HG03175 (cell line): ENCODE results near the gene INTS6.
A peak's percentile ranks its signal among the peaks of the same experiment; 100 is the strongest.

Source experiments
- ATAC-seq: cut with Tn5 transposase; IDR thresholded peaks from one replicate; pipeline ENCODE4 v1.9.1; 2021; ENCODE audit warnings: mild to moderate bottlenecking, moderate library complexity; ENCODE audit not compliant: unreplicated experiment

INTS6 gene

DNA sequence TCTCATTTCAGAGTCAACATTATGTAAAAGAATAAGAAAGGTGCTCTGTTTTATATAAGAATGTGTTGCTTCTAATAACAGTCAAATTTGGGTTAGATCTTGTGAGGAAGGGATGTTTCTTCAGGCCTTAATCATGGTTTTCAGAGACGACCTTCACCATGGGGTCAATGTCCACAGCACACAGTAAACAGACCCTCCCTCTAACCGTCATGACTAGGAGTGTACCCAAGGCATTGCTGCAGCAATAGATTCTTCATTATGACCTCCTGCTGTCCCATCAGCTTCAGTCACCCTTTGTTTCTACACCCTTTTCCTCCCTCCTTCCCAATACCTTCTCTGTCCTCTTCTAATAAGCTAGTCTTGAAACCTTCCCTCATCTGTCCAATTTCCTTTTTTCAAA lies 97.6 kb downstream of the INTS6 start:
- no peak for ATAC-seq

DNA sequence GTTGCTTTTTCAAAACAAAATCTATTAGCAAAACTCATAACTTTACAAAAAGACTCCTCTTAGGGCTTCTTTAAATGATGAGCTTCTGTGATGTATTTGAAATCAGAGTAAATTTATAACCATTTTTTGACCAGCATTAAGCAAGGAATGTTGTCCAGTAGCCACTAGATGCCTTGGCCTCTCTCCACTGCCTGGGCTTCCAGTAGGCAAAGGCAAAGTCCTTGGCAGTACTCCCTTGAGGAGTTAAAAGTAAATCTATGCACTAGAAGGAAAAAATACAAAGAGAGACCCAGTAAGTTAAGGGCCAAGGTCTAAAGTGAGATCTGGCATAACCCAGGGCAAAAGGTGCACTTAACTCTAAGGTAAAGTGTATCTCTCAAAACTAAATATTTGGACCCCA lies 103.8 kb downstream of the INTS6 start:
- ATAC-seq = no peak

DNA sequence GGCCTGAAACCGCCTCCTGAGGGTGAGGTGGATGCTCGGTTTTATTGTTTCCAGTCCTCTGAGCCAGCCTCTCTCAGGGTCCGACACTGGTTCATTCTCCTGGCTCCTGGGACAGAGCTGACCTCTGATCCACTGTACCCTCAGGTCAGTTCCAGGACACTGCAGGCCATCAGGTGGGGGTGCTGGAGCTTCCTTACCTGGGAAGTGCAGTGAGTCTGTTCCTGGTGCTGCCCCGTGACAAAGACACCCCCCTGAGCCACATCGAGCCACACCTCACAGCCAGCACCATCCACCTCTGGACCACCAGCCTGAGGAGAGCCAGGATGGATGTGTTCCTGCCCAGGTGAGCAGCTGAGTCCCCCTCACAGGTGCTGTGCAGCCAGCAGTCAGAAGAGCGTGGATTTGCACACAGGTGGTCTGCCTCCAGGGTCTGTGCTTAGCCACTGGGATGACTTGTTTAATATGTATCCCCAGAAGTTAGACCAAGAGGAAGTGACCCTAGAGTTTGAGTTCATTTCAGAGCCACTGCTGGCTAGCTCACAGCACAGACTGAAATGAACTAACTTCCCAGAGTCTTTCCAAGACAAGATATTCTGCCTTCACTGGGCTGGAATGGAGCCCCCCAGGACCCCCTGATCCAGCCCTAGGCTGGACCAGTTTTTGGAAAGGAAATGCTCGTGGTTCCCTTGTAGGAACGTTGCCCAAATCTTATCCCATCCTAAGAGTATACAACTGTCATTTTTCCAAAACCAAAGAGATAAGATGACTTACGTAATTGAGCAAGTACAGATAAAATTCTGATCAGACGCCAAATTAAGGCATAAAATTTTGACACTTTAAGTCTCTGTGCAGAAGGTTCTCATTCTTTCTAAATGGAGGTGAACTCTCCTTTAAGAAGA lies 104.5 kb downstream of the INTS6 start:
- ATAC-seq = no peak

DNA sequence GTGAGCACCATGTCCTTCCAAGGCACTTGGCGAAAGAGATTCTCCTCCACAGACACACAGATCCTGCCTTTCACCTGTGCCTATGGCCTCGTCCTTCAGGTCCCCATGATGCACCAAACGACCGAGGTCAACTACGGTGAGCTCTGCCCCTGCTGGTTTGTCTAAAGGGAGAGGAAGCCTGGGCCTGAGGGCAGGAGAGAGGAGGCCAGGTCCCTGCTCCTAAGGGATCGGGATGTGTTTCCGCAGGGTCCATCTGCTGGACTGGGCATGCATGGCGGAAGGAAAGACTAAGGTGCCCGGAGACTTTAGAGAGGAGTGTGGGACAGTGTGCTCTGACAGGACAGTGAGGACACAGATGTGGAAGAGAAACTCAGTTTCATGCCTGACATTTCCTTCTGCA lies 105.7 kb downstream of the INTS6 start:
- no peak for ATAC-seq

DNA sequence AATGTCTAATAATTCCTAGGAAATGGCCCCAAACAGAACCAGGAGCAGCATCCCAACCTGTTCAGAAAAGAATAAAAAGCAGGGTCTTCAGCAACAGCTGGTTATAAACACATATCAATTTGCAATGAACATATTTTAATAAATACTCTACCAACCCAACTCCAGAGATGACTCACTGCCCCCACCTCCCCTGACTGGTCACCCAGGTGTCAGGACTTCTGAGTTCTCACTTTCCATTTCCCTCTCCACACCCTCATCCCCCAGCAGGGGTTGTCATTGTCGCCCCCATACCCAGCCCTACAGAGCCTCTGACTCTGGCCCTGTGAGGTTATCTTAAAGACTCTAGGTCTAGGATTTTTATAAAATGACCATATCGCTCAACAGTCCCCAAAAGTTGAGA lies 106.4 kb downstream of the INTS6 start:
- ATAC-seq = peak; percentile 49

DNA sequence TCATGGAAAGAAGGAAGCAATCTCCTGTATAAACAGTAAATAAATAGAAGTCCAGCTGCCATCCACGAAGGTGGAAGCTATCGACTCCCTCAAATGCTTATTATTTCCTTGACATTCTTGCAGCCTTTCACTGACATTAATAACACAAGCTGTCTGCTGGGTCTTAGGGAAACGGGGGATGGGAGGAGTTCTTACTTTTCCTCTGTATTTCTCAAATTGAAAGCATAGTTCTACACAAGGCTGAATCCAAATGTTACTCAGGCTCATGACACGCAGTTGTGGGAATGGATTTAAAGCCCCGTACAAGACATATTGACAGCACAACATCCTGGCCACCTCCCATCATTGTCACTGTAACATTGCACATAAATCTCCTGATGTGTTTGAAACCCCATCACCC lies 109.4 kb downstream of the INTS6 start:
- no peak for ATAC-seq

- ATAC-seq = no peak
Measured at GRCh38 chr13:51342706-51343105, 110.1 kb downstream of the INTS6 start.

GRCh38 chr13:51341791-51342190 lies 111.0 kb downstream of the INTS6 start:
- ATAC-seq = no peak

DNA sequence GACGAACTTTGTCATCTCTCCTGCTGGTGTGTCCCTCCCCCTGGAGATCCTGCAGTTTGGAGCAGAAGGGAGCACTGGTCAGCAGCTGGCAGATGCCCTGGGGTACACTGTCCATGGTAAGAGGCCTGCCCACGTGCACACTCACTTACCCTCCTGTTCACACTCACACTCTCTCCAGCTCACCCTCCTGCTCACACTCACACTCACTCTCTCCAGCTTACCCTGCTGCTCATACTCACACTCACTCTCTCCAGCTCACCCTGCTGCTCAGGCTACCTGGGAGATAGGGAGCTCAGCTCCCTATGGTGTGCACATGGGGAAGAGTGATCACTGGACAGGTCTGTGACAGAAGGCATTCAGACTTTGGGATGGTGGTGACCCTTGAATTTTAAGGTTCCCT lies 111.6 kb downstream of the INTS6 start:
- ATAC-seq = no peak

DNA sequence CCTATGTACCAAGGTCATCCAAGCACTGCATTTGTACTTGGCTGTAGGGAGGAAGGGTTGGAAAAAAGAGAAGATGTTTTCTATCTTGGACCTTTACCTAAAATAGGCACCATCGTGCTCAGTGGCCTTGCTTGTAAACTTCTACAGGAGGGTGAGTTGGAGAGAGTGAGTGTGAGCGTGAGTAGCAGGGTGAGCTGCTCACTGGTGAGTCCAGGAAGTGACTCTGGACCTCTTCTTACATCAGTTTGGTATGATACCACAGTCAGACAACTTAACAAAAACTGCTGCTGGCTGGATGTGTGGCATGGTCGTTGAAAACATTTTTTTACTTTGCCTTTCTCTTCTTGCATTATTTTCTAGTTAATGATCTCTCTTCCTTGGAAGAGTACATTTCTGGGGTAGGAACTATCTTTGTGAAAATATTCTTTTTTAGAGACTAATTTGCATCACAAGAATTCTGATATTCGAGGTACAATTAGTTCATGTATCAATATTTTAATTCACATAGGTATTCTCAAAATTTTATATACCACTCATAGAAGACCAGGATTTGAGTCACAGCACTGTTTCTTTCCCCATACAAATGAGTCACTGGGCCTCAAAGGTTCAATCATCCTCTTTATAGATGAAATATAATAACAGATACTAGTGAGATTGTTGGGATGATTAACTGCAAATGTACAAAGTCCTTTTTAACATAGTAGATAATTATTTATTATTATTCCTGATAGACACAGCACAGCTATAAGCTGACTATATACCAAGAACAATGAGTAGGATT lies 112.7 kb downstream of the INTS6 start:
- no peak for ATAC-seq

GRCh38 chr13:51339354-51339753 lies 113.5 kb downstream of the INTS6 start, which contains the start of gene SERPINE3:
Gene SERPINE3 (plus strand): TSS chr13:51339691. CDS start chr13:51341092, 1,401 bp downstream.
- no peak for ATAC-seq

- ATAC-seq = no peak
Measured at GRCh38 chr13:51336746-51337145, 116.1 kb downstream of the INTS6 start.

DNA sequence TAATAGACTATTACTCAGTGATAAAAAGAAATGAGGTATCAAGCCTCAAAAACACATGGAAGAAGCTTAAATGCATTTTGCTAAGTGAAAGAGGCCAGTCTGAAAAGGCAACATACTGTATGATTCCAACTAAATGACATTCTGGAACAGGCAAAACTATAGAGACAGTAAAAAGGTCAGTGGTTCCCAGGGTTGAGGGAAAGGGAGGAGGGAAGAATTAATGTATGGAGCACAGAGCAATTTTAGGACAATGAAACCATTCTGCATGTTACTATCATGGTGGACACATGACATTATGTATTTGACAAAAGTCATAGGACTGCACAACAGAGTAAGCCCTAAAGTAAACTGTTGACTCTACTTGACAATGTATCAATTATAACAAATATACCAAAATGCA lies 119.0 kb downstream of the INTS6 start:
- no peak for ATAC-seq

GRCh38 chr13:51333421-51333820 lies 119.4 kb downstream of the INTS6 start:
- ATAC-seq = no peak

DNA sequence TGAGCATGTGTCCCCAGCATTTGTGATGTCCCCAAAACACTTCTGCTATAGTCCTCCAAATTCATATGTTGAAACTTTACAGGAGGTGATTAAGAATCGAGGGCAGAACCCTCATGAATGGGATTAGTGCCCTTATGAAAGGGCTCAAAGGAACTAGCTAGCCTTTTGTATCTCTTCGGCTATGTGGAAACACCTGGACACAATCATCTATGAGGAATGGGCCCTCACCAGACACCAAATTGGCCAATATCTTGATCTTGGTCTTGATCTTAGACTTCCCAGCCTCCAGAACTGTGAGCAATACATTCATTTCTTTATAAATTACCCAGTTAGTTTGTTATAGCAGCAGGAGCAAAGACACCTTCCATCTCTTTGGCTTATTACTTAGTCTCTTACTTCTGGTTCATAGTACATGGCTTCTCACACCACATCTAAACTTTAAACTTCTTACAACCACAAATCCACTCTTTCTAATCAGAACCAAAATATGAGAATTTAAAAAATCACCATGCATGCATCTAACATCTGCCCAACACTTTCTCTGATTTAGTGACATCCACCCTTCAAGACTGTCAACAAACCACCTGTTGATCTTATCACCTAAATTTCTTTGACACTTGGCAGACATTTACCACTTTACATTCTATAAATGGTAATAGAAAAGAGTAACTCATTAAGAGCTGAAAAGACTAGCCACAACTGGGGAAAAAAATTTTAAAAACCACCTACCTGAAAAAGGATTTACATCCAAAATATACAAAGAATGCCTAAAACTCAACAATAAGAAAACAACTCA lies 120.1 kb downstream of the INTS6 start:
- ATAC-seq = no peak

- ATAC-seq = no peak
Measured at GRCh38 chr13:51331354-51331861, 121.4 kb downstream of the INTS6 start.

- peak; percentile 38 for ATAC-seq
Measured at GRCh38 chr13:51330791-51331190, 122.0 kb downstream of the INTS6 start.

GRCh38 chr13:51329606-51330005 lies 123.2 kb downstream of the INTS6 start:
- no peak for ATAC-seq

GRCh38 chr13:51328488-51328887 lies 124.3 kb downstream of the INTS6 start:
- ATAC-seq = no peak

GRCh38 chr13:51327961-51328360 lies 124.9 kb downstream of the INTS6 start:
- no peak for ATAC-seq

- ATAC-seq = no peak
Measured at GRCh38 chr13:51326777-51327176, 126.1 kb downstream of the INTS6 start.
